Neural cell (in vitro differentiated cells): ENCODE measurements around the gene IGF2R. TPM values are rescaled to one million over a fixed set of nuclear protein-coding genes. Genes with fewer than 3 reads are reported as not detected.

Source experiments
- H2AFZ ChIP-seq: fragments of 200-600, 300-800 bp; sonication (generic), shearing (Covaris generic); 2 replicates; pipeline ENCODE4 v1.6.0; 2014; ENCODE audit warnings: low read depth, mild to moderate bottlenecking, antibody characterized with exemption, low read length, moderate library complexity
- H3F3A ChIP-seq: fragments of 200-600 bp; shearing (Covaris generic); 2 replicates; pipeline ENCODE4 v1.6.1; 2016; ENCODE audit warnings: mild to moderate bottlenecking, moderate library complexity, mixed read lengths, antibody characterized with exemption, low read length; ENCODE audit not compliant: insufficient read depth, poor library complexity, severe bottlenecking
- H3K27ac ChIP-seq: fragments of 200-600, 300-800 bp; sonication (generic), shearing (Covaris generic); 2 replicates; pipeline ENCODE4 v1.5.1; 2014; ENCODE audit warnings: mild to moderate bottlenecking, low read length, moderate library complexity
- H3K27me3 ChIP-seq: fragments of 300-800, 200-600 bp; sonication (generic), shearing (Covaris generic); 2 replicates; pipeline ENCODE4 v1.6.0; 2014; ENCODE audit warnings: mild to moderate bottlenecking, low read depth, low read length, moderate library complexity; ENCODE audit not compliant: insufficient read depth
- H3K36me3 ChIP-seq: fragments of 300-800, 200-600 bp; sonication (generic), shearing (Covaris generic); 2 replicates; pipeline ENCODE4 v1.5.1; 2014; ENCODE audit warnings: mild to moderate bottlenecking, antibody characterized with exemption, low read length, moderate library complexity; ENCODE audit not compliant: insufficient read depth
- H3K4me2 ChIP-seq: fragments of 300-800, 200-600 bp; sonication (generic), shearing (Covaris generic); 2 replicates; pipeline ENCODE4 v1.6.0; 2014; ENCODE audit warnings: mild to moderate bottlenecking, low read length
- H3K4me3 ChIP-seq: fragments of 300-800, 200-600 bp; sonication (generic), shearing (Covaris generic); 2 replicates; pipeline ENCODE4 v1.5.1; 2014; ENCODE audit warnings: mild to moderate bottlenecking, low read length, moderate library complexity
- H3K79me2 ChIP-seq: fragments of 200-600 bp; shearing (Covaris generic); replicated peaks from 2 replicates; pipeline ENCODE4 v1.6.0; 2014; ENCODE audit warnings: mild to moderate bottlenecking, low read length, moderate library complexity; ENCODE audit not compliant: insufficient read depth
- H3K9ac ChIP-seq: fragments of 300-800, 200-600 bp; sonication (generic), shearing (Covaris generic); 2 replicates; pipeline ENCODE4 v1.6.1; 2016; ENCODE audit warnings: mild to moderate bottlenecking, low read length, mixed read lengths
- H3K9me2 ChIP-seq: fragments of 200-600 bp; shearing (Covaris generic); 2 replicates; pipeline ENCODE4 v1.6.1; 2016; ENCODE audit warnings: mild to moderate bottlenecking, low read length, mixed read lengths; ENCODE audit not compliant: insufficient read depth
- H3K9me3 ChIP-seq: fragments of 200-600, 300-800 bp; sonication (generic), shearing (Covaris generic); 2 replicates; pipeline ENCODE4 v1.6.1; 2016; ENCODE audit warnings: mild to moderate bottlenecking, mixed run types, low read length, moderate library complexity, mixed read lengths
- H4K20me1 ChIP-seq: fragments of 200-600 bp; shearing (Covaris generic); 2 replicates; pipeline ENCODE4 v1.6.1; 2016; ENCODE audit warnings: mild to moderate bottlenecking, mixed run types; ENCODE audit not compliant: insufficient read depth
- CTCF ChIP-seq: fragments of 450-650 bp; IDR thresholded peaks from 2 replicates; pipeline ENCODE4 v1.5.1; 2014; ENCODE audit warnings: antibody characterized with exemption, mild to moderate bottlenecking, moderate library complexity; ENCODE audit not compliant: poor library complexity, severe bottlenecking
- EP300 ChIP-seq: fragments of 450-650 bp; conservative IDR thresholded peaks from 2 replicates; pipeline ENCODE4 v1.6.1; 2014; ENCODE audit warnings: antibody characterized with exemption, mild to moderate bottlenecking, moderate library complexity; ENCODE audit not compliant: poor library complexity, severe bottlenecking
- EZH2 ChIP-seq: fragments of 200-600, 300-800 bp; shearing (Covaris generic), sonication (generic); IDR thresholded peaks from 2 replicates; pipeline ENCODE4 v1.6.1; 2014; ENCODE audit warnings: antibody characterized with exemption, low read length, borderline replicate concordance, mild to moderate bottlenecking; ENCODE audit not compliant: insufficient read depth, poor library complexity, severe bottlenecking
- MXI1 ChIP-seq: fragments of 450-650 bp; conservative IDR thresholded peaks from 2 replicates; pipeline ENCODE4 v1.6.1; 2014; ENCODE audit warnings: antibody characterized with exemption, mild to moderate bottlenecking; ENCODE audit not compliant: poor library complexity, severe bottlenecking
- POLR2AphosphoS5 ChIP-seq: IDR thresholded peaks from 2 replicates; pipeline ENCODE4 v1.6.1; 2012
- RAD21 ChIP-seq: fragments of 450-650 bp; conservative IDR thresholded peaks from 2 replicates; pipeline ENCODE4 v1.6.1; 2014; ENCODE audit warnings: antibody characterized with exemption, mild to moderate bottlenecking, moderate library complexity
- REST ChIP-seq: IDR thresholded peaks from 2 replicates; pipeline ENCODE4 v1.6.1; 2012; ENCODE audit warnings: borderline replicate concordance
- SMC3 ChIP-seq: fragments of 450-650 bp; conservative IDR thresholded peaks from 2 replicates; pipeline ENCODE4 v1.6.1; 2014; ENCODE audit warnings: antibody characterized with exemption, mild to moderate bottlenecking, moderate library complexity; ENCODE audit not compliant: poor library complexity
- TAF1 ChIP-seq: IDR thresholded peaks from 2 replicates; pipeline ENCODE4 v1.6.1; 2012; ENCODE audit warnings: low read depth
- polyA plus RNA-seq: library from polyadenylated mRNA; depleted of rRNA; stranded (reverse); fragments of >200 nt; gene quantifications from 2 replicates; pipeline ENCODE4 v1.2.3, GENCODE V29; 2014

Gene IGF2R
- polyA plus RNA-seq, 1 donor from 2014 or later = 15.0 TPM

GRCh38 chr6:160108077-160108476 lies 139.2 kb downstream of the IGF2R start:
- TF ChIP-seq SMC3 = no peak
- no peak for TF ChIP-seq MXI1
- TF ChIP-seq RAD21 = no peak
- no peak for TF ChIP-seq TAF1
- no peak for TF ChIP-seq EP300
- TF ChIP-seq REST = no peak
- TF ChIP-seq POLR2AphosphoS5 = no peak
- TF ChIP-seq CTCF = no peak
- TF ChIP-seq EZH2 = no peak
- Histone ChIP-seq H3K9me2 (no peaks in the 10 kb centered on the region), H3K4me2 (no peak overlapping the region), H2AFZ (no peak overlapping the region), H3K79me2 (no peaks in the 10 kb centered on the region), H3K27ac (no peak overlapping the region), H3F3A (no peaks in the 10 kb centered on the region), H3K27me3 (no peaks in the 10 kb centered on the region), H3K36me3 (no peaks in the 10 kb centered on the region), H3K4me3 (no peak overlapping the region), H3K9me3 (no peaks in the 10 kb centered on the region), H3K9ac (no peak overlapping the region), H4K20me1 (no peaks in the 10 kb centered on the region)

GRCh38 chr6:160110586-160111123 lies 141.8 kb downstream of the IGF2R start:
- Histone ChIP-seq H3K9me2 (no peaks in the 10 kb centered on the region), H3K9me3 (no peaks in the 10 kb centered on the region), H3K36me3 (no peaks in the 10 kb centered on the region), H3K27me3 (no peaks in the 10 kb centered on the region), H3K4me3 (no peak overlapping the region), H3K9ac (no peak overlapping the region), H2AFZ (no peak overlapping the region), H3F3A (no peaks in the 10 kb centered on the region), H3K79me2 (no peaks in the 10 kb centered on the region), H3K4me2 (no peak overlapping the region), H3K27ac (peak overlapping the region; percentile 34), H4K20me1 (no peaks in the 10 kb centered on the region)
- TF ChIP-seq TAF1 (no peak), RAD21 (no peak), EZH2 (no peak), EP300 (peak; percentile 68), REST (no peak), SMC3 (no peak), CTCF (no peak), MXI1 (no peak), POLR2AphosphoS5 (peak; percentile 28)
